HTR-8/SVneo (cell line): ENCODE results near the gene ZNF697.
"Not testable (repeated sequence)": the region's sequence is repeated elsewhere in the genome, so short reads cannot be mapped to it uniquely, and the experiment has no call there.

Source experiments
- DNase-seq: peaks from one replicate; pipeline ENCODE4 v3.0.0; 2011; ENCODE audit warnings: low spot score, mixed read lengths; ENCODE audit not compliant: insufficient read length
- FAIRE-seq: peaks from 2 replicates; lab custom pipeline; 2011; peaks lifted over from hg19 to GRCh38; lab: Jason Lieb, UNC

Gene ZNF697

GRCh38 chr1:119605686-119606085 is 42.4 kb downstream of the ZNF697 start:
- no peak for DNase-seq
- FAIRE-seq: no peak

GRCh38 chr1:119605080-119605479 is 43.0 kb downstream of the ZNF697 start:
- FAIRE-seq, DNase-seq: not testable (repeated sequence)

GRCh38 chr1:119603695-119604094 is 44.4 kb downstream of the ZNF697 start:
- FAIRE-seq (no peak), DNase-seq (no peak)

DNA sequence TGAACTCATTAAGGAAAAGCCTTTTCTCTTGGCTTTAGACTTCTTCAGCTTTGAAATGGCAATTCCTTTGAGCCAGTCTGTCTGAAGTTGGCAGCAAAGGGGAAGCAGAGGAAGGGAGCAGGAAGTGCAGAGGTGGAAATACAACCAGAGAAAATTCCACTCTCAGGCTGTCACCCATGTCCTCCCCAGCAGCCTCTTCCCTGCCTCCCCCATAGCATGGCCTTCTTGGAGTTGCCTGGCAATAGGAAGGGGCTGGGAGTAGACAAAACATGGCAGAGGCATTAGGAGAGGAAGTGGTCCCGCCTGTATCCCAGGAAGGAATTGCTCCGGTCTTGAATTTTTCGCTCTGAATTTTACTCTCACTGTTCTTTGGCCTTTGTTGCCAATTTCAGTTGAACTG is 44.8 kb downstream of the ZNF697 start:
- not testable (repeated sequence) for DNase-seq, FAIRE-seq

DNA sequence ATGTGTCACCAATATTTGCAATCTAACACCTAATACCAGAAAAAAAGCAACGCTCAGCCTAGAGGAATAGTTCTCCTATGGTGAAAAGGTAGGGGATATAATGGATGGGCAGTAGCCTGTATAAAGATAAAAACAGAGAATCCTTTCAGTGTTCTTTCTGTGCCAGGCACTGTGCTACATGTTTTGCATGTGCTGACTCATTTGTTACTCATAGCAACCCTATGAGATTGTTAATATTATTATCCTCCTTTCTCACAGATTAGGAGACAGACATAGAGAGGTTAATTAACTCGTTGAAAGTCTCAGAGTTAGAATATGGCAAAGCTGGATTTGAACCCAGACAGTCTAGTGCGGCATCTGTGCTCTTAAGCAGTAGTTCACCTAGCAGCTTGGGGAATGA is 45.3 kb downstream of the ZNF697 start:
- FAIRE-seq, DNase-seq: not testable (repeated sequence)

DNA sequence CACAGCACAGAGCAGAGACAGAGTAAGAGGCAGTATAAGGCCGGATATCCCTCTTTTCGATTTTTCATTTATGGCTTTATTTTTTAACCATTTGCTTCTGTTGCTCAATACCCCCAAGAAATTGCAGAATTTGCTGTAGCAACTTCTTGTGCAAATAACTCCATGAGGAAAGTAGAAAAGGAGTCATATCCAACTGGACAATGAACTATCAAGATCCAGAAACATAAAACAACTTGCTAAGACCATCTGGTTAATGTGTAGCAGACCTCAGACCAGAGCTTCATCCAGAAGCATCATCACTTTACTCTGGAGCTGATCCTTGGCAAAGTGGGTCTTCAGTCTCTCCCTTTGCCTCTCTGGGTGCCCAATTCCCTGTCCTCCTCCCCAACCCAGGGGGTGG is 45.9 kb downstream of the ZNF697 start:
- no peak for DNase-seq
- no peak for FAIRE-seq

DNA sequence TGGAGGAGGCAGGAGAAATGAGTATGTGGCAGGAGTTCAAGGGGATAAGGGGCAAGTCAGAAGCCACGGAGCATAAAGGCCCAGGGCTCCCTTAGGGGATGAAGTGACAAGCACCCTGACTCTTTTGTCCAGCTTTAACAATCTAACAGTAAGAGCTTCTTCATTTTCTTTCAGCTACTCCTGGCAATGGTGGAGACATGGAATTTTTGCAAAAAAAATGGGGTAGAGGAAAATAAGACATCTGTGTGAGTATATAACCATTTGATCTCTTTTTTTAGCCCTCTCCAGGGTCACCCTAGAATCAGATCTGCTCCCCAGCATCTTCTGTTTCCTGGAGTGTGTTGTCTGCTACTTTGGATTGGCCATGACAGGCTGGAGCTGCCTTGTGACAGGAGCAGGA is 47.1 kb downstream of the ZNF697 start:
- DNase-seq: no peak
- FAIRE-seq: no peak

DNA sequence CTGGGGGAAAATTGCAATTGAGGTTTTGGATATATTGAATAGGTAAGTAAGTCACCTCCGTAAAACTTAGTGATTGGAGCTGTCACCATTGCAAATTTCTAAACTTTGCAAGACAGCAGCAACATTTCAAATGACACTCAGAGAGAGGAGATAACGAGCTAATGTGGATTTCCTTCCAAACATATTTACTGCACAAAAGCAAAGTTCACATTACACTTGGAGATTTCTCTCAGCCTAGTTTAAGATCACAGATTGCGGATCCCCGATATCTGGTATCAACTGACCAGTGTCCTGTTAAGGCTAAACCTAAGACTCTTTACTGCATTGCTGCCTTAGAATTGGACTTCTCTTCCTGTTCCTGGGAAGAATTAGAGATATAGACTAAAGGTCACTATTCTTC is 47.5 kb downstream of the ZNF697 start:
- no peak for FAIRE-seq
- DNase-seq: no peak

DNA sequence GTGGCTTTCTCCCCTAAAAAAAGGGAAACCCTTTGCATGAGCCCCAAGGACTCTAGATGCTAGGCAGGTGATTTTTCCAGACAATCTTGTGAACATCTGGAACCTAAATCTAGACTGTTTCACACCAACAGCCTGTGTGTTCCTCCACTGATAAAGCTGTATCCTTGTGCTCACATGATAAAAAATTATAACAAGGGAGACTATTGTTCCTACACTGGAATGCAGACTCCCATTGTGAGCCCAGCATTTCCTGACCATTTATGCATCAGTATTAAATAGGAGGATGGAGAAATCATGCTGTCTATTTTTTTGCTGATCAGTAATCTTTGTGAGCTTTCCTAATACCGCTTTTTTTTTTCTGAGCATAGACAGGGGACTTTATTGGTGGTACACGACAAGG is 52.5 kb downstream of the ZNF697 start:
- no peak for FAIRE-seq
- no peak for DNase-seq

DNA sequence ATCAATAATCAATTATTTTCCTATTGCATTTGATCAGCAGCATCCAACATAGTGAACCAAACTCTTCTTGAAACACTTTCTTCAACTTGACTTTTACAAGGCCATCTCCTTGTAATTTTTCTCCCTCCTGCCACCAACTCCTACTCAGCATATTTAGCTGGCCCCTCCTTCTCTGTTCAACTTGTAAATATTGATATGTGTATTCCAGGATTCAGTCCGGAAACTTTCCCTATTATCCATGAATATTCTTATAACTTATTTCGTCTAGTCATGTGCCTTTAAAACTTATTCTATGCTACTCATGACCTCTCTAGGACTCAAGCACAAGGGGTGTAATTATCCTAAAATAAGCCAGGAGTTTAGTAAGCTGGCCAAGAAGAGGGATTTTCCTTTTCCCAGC is 52.9 kb downstream of the ZNF697 start:
- FAIRE-seq: no peak
- no peak for DNase-seq

DNA sequence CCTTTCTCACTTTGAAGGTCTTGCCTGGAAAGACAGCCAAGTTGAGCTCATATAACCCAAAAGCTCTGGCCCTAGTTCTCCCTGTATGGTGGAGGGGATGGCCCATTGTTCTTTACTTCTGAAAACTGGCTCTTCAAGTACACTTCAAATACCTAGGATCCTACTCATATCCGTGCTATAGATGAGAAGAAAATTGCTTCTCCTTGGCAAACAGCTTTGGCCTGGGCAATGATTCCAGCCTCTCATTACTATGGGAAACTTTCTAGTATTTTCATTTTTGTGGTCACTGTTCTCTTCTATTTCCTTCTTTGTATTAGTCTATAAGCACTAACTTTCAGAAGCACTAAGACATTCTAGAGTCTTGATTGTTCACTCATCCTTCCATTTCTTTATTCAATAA is 53.7 kb downstream of the ZNF697 start:
- FAIRE-seq: no peak
- no peak for DNase-seq

- FAIRE-seq (no peak), DNase-seq (no peak)
Observed at GRCh38 chr1:119593805-119594204, 54.3 kb downstream of the ZNF697 start.

GRCh38 chr1:119590393-119590792 is 57.7 kb downstream of the ZNF697 start:
- FAIRE-seq: no peak

GRCh38 chr1:119588621-119589020 is 59.4 kb downstream of the ZNF697 start:
- no peak for FAIRE-seq

More at GRCh38 chr1:119590393-119590792, 57.7 kb downstream of the ZNF697 start:
- DNase-seq: no peak

DNA sequence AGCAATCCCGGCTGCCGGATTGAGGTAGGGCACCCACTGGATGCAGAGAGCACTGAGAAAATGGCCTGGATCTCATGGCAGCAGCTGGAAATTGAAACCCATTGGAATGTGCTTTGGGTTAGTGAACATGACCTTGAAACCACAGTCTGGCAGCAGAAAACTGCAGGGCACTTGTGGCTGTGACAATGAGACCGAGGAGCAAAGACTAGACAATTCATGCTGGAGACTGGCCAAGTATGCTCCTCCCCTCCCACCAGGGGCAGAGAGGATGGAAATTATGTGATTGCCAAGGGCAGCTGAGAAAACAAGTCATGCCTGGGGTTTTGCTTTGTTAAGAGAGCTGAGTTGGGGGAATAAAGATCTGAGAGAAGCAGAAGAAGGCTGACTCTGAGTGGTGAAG is 60.7 kb downstream of the ZNF697 start:
- DNase-seq (no peak), FAIRE-seq (no peak)

More at GRCh38 chr1:119588621-119589020, 59.4 kb downstream of the ZNF697 start:
- no peak for DNase-seq

DNA sequence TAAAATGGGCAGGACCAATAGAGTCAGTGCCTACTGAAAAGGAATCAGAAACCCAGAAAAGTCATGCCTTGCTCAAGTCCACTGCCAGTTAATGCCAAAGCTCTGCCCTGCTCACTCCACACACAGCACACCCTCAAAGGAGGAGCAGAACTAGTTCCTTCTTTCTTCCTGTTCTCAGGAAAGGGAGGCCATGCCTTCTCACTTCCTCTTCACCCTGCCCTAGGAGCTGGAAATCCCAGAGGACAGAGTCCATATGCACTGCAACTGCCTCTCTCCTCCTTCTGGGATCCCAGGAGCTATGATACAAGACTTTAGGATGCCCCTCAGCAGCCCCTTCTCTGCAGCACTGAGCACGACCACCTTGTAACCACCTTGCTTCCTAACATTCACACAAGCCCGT is 62.3 kb downstream of the ZNF697 start:
- not testable (repeated sequence) for DNase-seq, FAIRE-seq

GRCh38 chr1:119582801-119583200 is 65.3 kb downstream of the ZNF697 start:
- no peak for FAIRE-seq
- DNase-seq: peak; percentile 15

GRCh38 chr1:119581076-119581475 is 67.0 kb downstream of the ZNF697 start:
- DNase-seq, FAIRE-seq: not testable (repeated sequence)

GRCh38 chr1:119573886-119574285 is 74.2 kb downstream of the ZNF697 start:
- FAIRE-seq (no peak), DNase-seq (no peak)

DNA sequence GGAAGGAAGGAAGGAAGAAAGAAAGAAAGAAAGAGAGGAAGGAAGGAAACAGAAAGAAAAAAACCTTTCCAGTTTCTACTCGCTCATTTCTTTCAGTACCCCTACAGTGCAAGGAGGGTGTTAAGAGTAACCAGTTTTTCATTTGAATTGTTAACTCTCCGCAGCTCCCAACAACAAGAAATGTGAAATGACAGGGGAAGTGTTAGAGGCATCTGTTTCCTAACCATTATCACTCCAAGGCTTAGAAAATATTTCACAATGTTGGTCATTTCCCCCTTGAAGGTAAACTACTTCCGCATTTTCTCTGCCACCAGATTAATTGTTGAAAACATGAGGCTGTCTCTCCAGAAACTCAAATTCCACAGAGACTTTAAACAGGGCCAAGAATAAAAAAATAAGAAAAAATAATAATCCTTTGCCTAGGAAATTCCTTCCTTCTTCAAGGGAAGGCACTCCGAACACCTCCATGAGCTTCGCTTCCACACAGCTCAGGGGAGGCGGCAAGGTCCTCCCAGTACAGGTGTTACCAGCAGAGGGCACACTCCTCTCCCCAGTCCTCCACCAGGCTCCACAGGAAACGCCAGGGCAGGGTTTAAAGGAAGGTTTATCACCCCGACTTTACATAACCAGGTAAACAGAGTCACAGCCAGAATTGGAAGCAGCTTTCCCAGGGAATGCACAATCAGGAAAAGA is 78.0 kb downstream of the ZNF697 start:
- FAIRE-seq: not testable (repeated sequence)

More for the DNA sequence above, 78.0 kb downstream of the ZNF697 start:
- not testable (repeated sequence) for DNase-seq
